GM23248 (cell line): ENCODE data around the gene ATG2A. TPM values are rescaled to one million over a fixed set of nuclear protein-coding genes. Genes with fewer than 3 reads are reported as not detected.

Source experiments
- DNase-seq: peaks from one replicate; pipeline ENCODE4 v3.0.0-alpha.2; 2015
- H2AFZ ChIP-seq: fragments of 200-600 bp; sonication (generic); 2 replicates; pipeline ENCODE4 v1.6.1; 2016; ENCODE audit warnings: antibody characterized with exemption
- H3F3A ChIP-seq: fragments of 200-600 bp; sonication (generic); 2 replicates; pipeline ENCODE4 v1.6.1; 2016; ENCODE audit warnings: mild to moderate bottlenecking, antibody characterized with exemption, mixed run types; ENCODE audit not compliant: insufficient read depth
- H3K27ac ChIP-seq: fragments of 200-600 bp; sonication (generic); 2 replicates; pipeline ENCODE4 v1.5.1; 2016; ENCODE audit warnings: mild to moderate bottlenecking
- H3K27me3 ChIP-seq: fragments of 200-600 bp; sonication (generic); replicated peaks from 2 replicates; pipeline ENCODE4 v1.6.1; 2016; ENCODE audit warnings: mild to moderate bottlenecking; ENCODE audit not compliant: insufficient read depth
- H3K36me3 ChIP-seq: fragments of 200-600 bp; sonication (generic); 2 replicates; pipeline ENCODE4 v1.6.1; 2016; ENCODE audit warnings: low read depth, mild to moderate bottlenecking
- H3K4me1 ChIP-seq: fragments of 200-600 bp; sonication (generic); 2 replicates; pipeline ENCODE4 v1.6.1; 2016; ENCODE audit warnings: mild to moderate bottlenecking; ENCODE audit not compliant: insufficient read depth
- H3K4me2 ChIP-seq: fragments of 200-600 bp; sonication (generic); one replicate; pipeline ENCODE4 v1.6.1; 2016; ENCODE audit warnings: mild to moderate bottlenecking; ENCODE audit not compliant: unreplicated experiment
- H3K4me3 ChIP-seq: fragments of 200-600 bp; sonication (generic); 2 replicates; pipeline ENCODE4 v1.5.1; 2016; ENCODE audit warnings: mild to moderate bottlenecking
- H3K79me2 ChIP-seq: fragments of 200-600 bp; sonication (generic); 2 replicates; pipeline ENCODE4 v1.6.1; 2016; ENCODE audit warnings: mild to moderate bottlenecking; ENCODE audit not compliant: insufficient read depth
- H3K9ac ChIP-seq: fragments of 200-600 bp; sonication (generic); 2 replicates; pipeline ENCODE4 v1.6.1; 2016; ENCODE audit warnings: mild to moderate bottlenecking
- H3K9me2 ChIP-seq: fragments of 200-600 bp; sonication (generic); 2 replicates; pipeline ENCODE4 v1.6.1; 2016; ENCODE audit warnings: mixed run types, mild to moderate bottlenecking, moderate library complexity; ENCODE audit not compliant: insufficient read depth
- H3K9me3 ChIP-seq: fragments of 200-600 bp; sonication (generic); one replicate; pipeline ENCODE4 v1.6.1; 2017; ENCODE audit warnings: low read depth
- H4K20me1 ChIP-seq: fragments of 200-600 bp; sonication (generic); 2 replicates; pipeline ENCODE4 v1.6.0; 2016; ENCODE audit not compliant: insufficient read depth
- EZH2 ChIP-seq: fragments of 200-600 bp; sonication (generic); IDR thresholded peaks from 2 replicates; pipeline ENCODE4 v1.6.1; 2018; ENCODE audit warnings: antibody characterized with exemption, mild to moderate bottlenecking; ENCODE audit not compliant: insufficient read depth, poor library complexity, severe bottlenecking
- EZH2phosphoT487 ChIP-seq: fragments of 200-600 bp; sonication (generic); IDR thresholded peaks from 2 replicates; pipeline ENCODE4 v1.6.1; 2018; ENCODE audit warnings: antibody characterized with exemption, moderate library complexity, mild to moderate bottlenecking, low read depth; ENCODE audit not compliant: insufficient read depth
- WGBS, 2 experiments: methylation state at CpG; one replicate each; pipeline ENCODE4 v1.1.6; 2015 to 2017; ENCODE audit warnings: low lambda C conversion rate in 2 of 2, low coverage in 1 of 2; ENCODE audit errors: missing lambda C conversion rate in 2 of 2; 5-methylcytosine and 5-hydroxymethylcytosine counted together
- in situ Hi-C: fragments of 300-500 bp; cut with MboI; formaldehyde crosslinking; loops from 2 replicates; pipeline ENCODE4 v1.15.0; 2020
- polyA plus RNA-seq: library from polyadenylated mRNA; unstranded; fragments of >200 nt; fragmentation: Nextera tagmentation; extraction: Ambion mirVana; gene quantifications from 2 replicates; pipeline ENCODE4 v1.2.1, GENCODE V29; 2016
- total RNA-seq: library from RNA; depleted of rRNA; stranded (reverse); fragments of >200 nt; shearing (Covaris generic); gene quantifications from 2 replicates; pipeline ENCODE4 v1.2.3, GENCODE V29; 2014

The ATG2A gene
- total and polyA plus RNA-seq, 2 experiments from 2014 or later: 6.3 to 18.9 TPM

DNA sequence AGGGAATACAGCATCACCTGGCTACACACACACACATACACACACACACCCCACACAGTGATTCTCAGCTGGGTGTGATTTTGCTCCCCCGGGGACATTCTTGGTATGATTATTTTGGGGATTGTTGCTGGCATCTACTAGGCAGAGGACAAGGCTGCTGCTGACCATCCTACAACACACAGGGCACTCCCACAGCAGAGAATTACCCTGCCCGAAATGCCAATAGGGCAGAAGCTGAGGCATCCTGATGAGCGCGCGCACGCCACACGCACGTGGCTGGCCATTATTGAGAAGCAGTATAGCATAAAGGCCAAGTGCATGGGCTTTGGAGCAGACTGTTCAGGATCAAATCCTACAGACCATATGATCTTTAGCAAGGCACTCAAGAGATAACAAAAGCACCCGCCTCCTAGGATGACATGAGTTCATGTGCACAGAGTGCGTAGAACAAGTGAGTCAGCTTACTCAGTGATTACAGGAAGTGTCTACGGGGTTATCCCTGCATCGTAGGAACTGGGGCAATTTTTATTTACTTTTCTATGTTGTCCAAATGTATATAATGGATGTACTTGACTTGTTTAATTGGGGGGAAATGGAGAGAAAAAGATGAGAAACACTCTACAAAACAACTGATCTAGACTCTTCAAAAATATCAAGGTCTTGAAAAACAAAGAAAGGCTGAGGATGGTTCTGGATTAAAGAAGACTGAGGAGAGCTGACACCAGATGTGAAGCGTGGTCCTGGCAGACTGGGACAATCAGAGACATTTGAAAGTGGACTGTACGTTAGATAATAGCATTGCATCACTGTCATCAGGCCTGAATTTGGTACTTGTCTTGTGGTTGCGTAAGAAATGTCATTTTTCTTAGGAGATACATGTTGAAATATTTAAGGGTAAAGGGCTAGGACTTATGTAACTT, 31.4 kb downstream of the ATG2A start:
- Histone ChIP-seq H3K27ac (peak overlapping the region; percentile 52), H2AFZ (peak overlapping the region; percentile 41; the same call in 1 of the 2 replicates)
- 77 to 80% methylated on average over 15 of the region's 15 CpGs for WGBS, 2 experiments

DNA sequence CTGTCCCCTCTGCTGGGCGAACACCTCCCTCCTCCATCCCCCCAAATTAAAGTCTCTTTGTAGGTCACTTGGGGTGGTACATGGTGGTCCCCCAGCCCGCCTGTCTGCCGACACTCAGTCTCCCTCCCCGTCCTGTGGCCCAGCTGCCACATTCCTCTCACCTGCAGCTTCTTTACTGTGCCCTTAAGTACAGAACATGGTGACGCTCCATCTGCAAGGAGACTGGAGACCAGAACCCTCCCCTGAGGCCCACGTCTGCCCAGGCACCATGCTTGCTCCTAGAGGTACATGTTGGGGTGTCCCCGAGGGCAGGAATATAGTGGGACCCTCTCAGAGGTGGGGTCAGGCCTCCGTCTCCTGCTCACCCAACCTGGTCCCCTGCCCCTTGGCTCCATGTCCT, 33.0 kb downstream of the ATG2A start:
- H3K9me2 ChIP-seq: no peaks in the 10 kb centered on the region
- in situ Hi-C loops: no loop called here
- DNase-seq: no peak

More for the DNA sequence above, 31.4 kb downstream of the ATG2A start:
- H3K9me2 ChIP-seq: no peaks in the 10 kb centered on the region
- H3K27me3 ChIP-seq: no peaks in the 10 kb centered on the region
- peak; percentile 65 for DNase-seq
- H3F3A ChIP-seq: peaks cover 9% of the 10 kb centered on the region
- no peaks in the 10 kb centered on the region for H3K4me1 ChIP-seq
- no peaks in the 10 kb centered on the region for H3K9me3 ChIP-seq
- in situ Hi-C loops: no loop called here
- no peaks in the 10 kb centered on the region for H3K79me2 ChIP-seq
- no peaks in the 10 kb centered on the region for H4K20me1 ChIP-seq
- no peak overlapping the region for H3K9ac ChIP-seq
- H3K4me3 ChIP-seq: no peak overlapping the region
- no peak overlapping the region for H3K4me2 ChIP-seq
- H3K36me3 ChIP-seq: no peaks in the 10 kb centered on the region
- no peak for TF ChIP-seq EZH2phosphoT487
- TF ChIP-seq EZH2: no peak

DNA sequence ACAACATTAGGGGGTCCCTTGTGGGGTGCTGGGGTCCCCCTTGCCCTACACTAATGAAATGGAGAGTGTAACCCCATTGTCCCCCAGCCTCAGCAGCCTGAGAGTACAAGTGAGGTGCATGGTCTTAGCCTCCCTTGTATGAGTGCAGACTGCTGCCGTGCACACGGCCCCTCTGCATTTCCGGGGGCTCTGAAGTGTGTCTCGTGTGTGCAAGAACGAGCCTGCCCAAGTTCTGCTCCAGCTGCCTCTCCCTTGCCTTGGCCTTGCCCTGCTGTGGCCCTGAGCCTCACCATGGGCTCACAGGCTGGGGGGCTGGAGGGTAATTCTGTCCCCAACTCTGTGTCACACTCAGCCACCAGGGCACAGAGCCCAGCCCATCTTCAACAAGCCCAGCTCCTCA, 33.4 kb downstream of the ATG2A start:
- H2AFZ ChIP-seq: no peak overlapping the region
- no peaks in the 10 kb centered on the region for H3K9me2 ChIP-seq
- TF ChIP-seq EZH2phosphoT487 (no peak), EZH2 (no peak)
- no peak overlapping the region for H3K9ac ChIP-seq
- DNase-seq: no peak
- H3K79me2 ChIP-seq: no peaks in the 10 kb centered on the region
- no peaks in the 10 kb centered on the region for H3K36me3 ChIP-seq
- 80 to 83% methylated on average over 5 of the region's 5 CpGs for whole genome bisulfite sequencing, 2 experiments
- no peak overlapping the region for H3K4me2 ChIP-seq
- H3K27me3 ChIP-seq: no peaks in the 10 kb centered on the region
- H3K4me3 ChIP-seq: no peak overlapping the region
- no peaks in the 10 kb centered on the region for H3K4me1 ChIP-seq
- H3K27ac ChIP-seq: no peak overlapping the region
- H4K20me1 ChIP-seq: no peaks in the 10 kb centered on the region
- H3F3A ChIP-seq: peaks cover 9% of the 10 kb centered on the region
- in situ Hi-C loops: no loop called here
- no peaks in the 10 kb centered on the region for H3K9me3 ChIP-seq

More for the DNA sequence above, 33.0 kb downstream of the ATG2A start:
- Histone ChIP-seq H3K9ac (no peak overlapping the region), H3K27me3 (no peaks in the 10 kb centered on the region), H3K4me2 (no peak overlapping the region), H3K79me2 (no peaks in the 10 kb centered on the region), H3F3A (peaks cover 9% of the 10 kb centered on the region), H3K36me3 (no peaks in the 10 kb centered on the region), H3K4me3 (no peak overlapping the region), H3K4me1 (no peaks in the 10 kb centered on the region), H2AFZ (no peak overlapping the region), H3K27ac (no peak overlapping the region), H4K20me1 (no peaks in the 10 kb centered on the region), H3K9me3 (no peaks in the 10 kb centered on the region)
- TF ChIP-seq EZH2 (no peak), EZH2phosphoT487 (no peak)
- 79 to 87% methylated on average over 7 to 8 of the region's 8 CpGs for WGBS, 2 experiments

DNA sequence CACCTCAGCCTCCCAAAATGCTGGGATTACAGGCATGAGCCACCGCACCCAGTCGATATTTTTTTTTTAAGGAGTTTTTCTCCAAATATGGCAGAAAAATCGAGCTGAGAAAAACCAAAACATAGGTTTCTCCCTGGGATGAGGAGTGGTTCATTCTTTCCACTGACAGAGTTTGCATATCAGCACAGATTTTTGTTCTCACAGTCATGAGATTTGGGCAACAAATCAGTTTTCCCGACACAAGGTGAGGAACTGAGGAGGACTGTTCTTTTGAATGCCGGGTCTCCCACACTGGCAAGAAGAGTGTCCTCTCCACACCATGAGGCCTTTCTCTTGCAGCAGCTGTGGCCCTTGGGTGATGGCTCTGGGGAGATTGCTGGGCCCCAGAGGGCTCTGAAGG, 34.8 kb downstream of the ATG2A start:
- Histone ChIP-seq H3K4me2 (no peak overlapping the region), H3K9ac (no peak overlapping the region), H3K4me1 (no peaks in the 10 kb centered on the region), H3K36me3 (no peaks in the 10 kb centered on the region), H3K9me2 (no peaks in the 10 kb centered on the region), H3K79me2 (peaks cover 11% of the 10 kb centered on the region), H3K4me3 (no peak overlapping the region), H4K20me1 (no peaks in the 10 kb centered on the region), H3K9me3 (no peaks in the 10 kb centered on the region), H3K27ac (no peak overlapping the region), H2AFZ (no peak overlapping the region), H3F3A (peaks cover 9% of the 10 kb centered on the region), H3K27me3 (no peaks in the 10 kb centered on the region)
- TF ChIP-seq EZH2 (no peak), EZH2phosphoT487 (no peak)
- no peak for DNase-seq
- WGBS, 2 experiments: 75 to 78% methylated on average over 5 of the region's 5 CpGs
- in situ Hi-C loops: no loop called here

DNA sequence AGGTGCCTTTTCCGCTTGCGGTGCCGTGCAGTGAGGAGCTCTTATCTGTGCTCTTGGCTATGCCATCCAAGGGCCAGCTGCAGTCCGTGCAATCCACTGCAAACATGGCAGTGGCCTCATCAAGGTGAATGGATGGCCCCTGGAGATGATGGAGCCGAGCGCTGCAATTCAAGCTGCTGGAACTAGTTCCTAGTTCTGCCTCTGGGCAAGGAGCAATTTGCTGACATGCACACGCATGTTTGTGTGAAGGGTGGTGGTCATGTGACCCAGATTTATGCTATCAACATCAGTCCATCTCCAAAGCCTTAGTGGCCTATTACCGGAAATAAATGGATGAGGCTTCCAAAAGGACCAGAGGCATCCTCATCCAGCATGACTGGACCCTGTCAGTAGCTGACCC, 35.5 kb downstream of the ATG2A start:
- Histone ChIP-seq H3K4me3 (no peak overlapping the region), H3K79me2 (peaks cover 18% of the 10 kb centered on the region), H3K4me2 (no peak overlapping the region), H3K27me3 (no peaks in the 10 kb centered on the region), H3K4me1 (0 out of 2 replicates have a peak, but pooled peaks cover 3% of the 10 kb centered on the region), H3K9me3 (no peaks in the 10 kb centered on the region), H3F3A (peaks cover 15% of the 10 kb centered on the region), H3K9ac (no peak overlapping the region), H4K20me1 (no peaks in the 10 kb centered on the region), H3K9me2 (no peaks in the 10 kb centered on the region), H2AFZ (no peak overlapping the region), H3K36me3 (no peaks in the 10 kb centered on the region), H3K27ac (no peak overlapping the region)
- 78 to 85% methylated on average over 8 of the region's 8 CpGs for WGBS, 2 experiments
- in situ Hi-C loops: no loop called here
- DNase-seq: no peak
- no peak for TF ChIP-seq EZH2
- no peak for TF ChIP-seq EZH2phosphoT487
